Measurements from ENCODE around the gene FRRS1L.

GRCh38 chr9:109119439-109120203, 47.4 kb downstream of the FRRS1L start, which contains the start of gene TMEM245:
- TF ChIP-seq CTCF (conservative IDR thresholded peaks at IDR 0.05 in 1 of 2, IDR thresholded peaks at IDR 0.05 in 1 of 2; ENCODE audit: low read depth in 1 of 2, low read length in 2 of 2) (no peak), EZH2 (IDR thresholded peaks at IDR 0.05; ENCODE audit: low read length, missing control alignments) (no peak)
